ENCODE results near the gene RENBP.

GRCh38 chrX:153907456-153907855 lies 37.0 kb downstream of the RENBP start:
- TF ChIP-seq POLR2A (IDR thresholded peaks at IDR 0.05; ENCODE audit: low read depth, low read length), result no peak
- no peak for TF ChIP-seq POLR2AphosphoS5 (IDR thresholded peaks at IDR 0.05; ENCODE audit: low read depth, low read length)
